Measurements from ENCODE around the gene SMU1.
"Not testable (repeated sequence)": the region's sequence is repeated elsewhere in the genome, so short reads cannot be mapped to it uniquely, and the experiment has no call there.

Gene SMU1

DNA sequence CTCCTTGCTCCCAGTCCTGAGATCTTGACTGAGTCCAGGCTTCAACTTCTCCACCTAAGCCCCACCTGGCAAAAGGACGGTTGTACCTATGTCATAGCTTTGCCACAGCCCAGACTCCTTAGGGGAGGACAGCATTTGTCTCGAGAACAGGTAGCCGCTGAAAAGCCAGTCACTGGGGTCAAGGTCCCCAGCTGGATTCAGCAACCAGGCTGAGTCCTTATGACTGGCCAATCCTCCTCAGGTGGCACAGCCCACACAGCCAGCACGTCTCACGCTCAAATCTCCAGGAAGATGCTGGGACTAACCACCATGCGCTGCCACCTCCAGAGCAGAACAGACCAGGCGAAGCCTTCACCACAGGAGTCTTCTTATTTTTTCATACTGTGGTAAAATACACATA is 27.9 kb upstream of the SMU1 start:
- no peak for DNase-seq

DNA sequence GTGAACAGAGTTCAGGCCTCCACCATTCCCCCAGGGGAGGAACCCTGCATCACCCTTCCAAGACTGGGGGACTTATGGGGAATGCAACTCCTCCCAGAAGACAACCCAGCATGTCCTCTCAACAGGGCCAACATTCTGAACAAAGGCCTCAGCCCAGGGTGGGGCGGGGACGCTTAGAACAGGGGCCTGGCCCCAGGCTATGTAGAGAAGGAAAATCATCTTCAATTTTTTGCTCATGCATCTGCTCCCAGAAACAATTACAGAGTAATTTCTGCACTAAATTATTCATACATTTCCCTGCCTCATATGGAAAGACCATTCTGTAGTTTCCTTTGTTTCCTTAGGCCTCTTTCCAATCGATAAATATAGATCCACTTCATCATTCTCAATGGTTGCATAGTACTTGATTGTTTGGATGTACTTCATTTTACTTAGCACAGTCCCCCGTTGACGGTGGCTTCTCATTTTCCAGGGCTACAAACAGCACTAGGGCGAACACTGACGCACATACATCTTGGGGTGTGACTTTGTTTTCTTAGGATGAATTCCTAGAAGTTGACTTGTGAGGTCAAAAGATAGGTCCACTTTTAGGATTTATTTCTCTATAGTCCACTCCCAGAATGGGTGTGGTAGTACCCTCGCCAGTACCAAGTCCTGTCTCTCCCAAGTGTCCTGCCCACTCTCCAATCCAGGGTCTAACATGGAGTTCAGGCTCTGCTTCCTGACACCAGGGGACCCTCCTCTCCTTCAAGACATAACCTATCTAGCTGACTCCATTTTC is 27.2 kb upstream of the SMU1 start:
- DNase-seq = no peak

DNA sequence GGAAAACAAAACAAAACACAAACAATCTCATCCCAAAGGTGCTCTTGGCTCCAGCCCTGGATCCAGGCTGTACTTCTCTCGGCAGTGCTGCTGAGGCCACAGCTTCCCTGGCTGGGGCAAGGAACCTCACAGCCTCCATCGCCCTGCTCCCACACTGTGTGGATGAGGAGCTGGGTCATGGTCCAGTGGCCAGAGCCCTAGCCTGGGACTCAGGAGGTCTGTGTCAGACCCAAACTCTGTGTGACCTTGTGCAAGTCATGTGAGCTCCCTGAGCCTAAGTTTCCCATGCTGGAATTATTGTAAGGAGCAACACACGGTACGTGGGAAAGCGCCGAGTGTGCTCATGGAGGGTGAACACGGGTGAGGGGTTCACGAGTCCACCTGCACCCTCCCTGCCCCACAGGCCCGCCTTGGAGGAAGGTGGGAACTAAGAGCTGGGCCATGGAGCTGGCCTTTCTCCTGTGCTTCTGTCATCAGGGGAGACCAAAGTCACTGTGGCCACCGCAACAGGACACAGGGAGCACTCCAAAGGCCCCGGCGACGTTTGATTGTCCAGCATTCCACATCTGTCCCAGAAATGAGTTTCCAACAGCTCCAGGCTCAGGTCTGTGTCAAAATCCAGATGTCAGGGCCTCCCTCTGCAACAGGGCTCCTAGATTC is 26.2 kb upstream of the SMU1 start:
- no peak for DNase-seq

DNA sequence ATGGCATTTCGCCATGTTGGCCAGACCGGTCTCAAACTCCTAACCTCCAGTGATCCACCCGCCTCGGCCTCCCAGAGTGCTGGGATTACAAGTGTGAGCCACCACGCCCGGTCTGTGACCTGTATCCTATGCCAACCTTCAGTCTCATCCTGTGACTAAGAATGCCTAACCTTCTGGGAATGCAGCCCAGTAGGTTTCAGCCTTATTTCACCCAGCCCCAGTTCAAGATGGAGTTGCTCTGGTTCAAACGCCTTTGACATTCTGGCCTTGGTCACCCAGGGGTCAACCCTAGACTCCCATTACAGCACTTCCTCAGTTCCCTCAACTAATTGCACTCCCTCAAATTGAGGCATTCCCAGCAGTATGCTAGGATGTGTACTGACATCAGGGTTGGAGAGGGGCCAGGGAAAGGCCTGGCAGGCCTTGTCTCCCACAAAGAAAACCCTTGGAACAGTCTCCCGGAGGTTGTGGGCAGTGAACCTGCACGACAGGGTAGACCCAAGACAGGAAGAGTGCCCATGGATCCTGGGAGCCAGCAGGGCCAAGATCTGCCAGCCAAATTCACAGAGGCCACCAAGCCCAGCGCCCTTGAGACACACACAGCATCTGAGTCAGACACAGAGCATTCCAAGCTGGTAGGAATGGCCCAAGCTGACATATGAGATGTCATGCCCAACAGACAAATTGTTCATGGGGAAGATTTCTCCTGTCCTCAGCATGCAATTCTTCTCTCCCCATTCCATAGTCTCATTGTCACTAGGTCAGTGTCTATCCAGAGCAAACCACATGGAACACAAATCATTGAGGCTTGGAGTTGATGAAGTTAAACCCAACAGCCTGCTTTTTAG is 24.9 kb upstream of the SMU1 start:
- no peak for DNase-seq

DNA sequence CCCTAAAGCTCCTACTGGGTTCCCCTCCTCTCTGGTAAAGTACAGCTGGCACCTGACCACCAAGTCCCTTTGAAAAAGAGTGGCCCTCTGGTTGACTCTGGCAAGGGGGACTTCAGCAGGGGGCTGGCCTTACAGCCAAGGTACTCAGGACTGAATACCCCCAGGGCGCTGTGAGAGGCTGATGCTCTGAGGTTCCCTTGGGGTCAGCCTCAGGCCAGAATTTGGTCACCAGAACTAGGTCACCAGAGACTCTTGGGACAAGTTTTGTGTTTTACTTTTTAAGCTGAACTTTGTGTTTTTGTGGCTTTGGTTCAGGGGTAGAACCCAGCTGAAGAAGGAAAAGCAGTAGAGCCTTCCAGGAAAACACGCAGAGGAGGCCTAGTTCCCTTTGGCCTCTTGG is 23.3 kb upstream of the SMU1 start:
- DNase-seq = no peak

DNA sequence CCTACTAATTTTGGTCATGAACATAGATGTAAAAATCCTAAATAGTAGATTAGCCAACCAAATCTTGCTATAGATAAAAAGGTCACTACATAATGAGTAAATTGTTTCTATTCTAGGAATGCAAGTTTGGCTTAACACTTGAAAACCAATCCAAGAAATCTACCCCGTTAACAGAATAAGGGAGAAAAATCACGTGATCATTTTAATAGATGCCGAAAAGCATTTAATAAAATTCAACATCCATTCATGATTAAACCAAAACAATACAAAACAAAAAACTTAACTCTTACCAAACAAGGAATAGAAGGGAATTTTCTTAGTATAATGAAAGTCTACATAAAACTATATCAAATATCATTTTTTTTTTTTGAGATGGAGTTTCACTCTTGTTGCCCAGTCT is 20.7 kb upstream of the SMU1 start:
- no peak for DNase-seq

DNA sequence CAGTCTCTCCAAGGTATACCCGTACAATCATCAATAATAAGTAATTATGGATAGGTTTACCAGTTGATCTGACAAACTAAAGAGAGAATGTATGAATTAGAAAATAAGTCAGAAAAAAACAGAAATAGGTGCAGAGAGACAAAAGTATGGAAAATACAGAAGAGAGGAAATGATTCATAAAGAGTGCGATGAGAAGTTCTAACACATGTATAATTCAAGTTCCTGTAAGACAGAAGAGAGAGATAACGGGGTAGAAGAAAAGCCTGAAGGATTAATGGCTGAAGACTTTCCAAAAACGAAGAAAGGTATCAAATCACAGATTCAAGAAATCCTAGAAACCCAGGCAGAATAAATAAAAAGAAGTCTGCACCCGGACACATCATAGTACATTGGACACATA is 16.2 kb upstream of the SMU1 start:
- DNase-seq = no peak

DNA sequence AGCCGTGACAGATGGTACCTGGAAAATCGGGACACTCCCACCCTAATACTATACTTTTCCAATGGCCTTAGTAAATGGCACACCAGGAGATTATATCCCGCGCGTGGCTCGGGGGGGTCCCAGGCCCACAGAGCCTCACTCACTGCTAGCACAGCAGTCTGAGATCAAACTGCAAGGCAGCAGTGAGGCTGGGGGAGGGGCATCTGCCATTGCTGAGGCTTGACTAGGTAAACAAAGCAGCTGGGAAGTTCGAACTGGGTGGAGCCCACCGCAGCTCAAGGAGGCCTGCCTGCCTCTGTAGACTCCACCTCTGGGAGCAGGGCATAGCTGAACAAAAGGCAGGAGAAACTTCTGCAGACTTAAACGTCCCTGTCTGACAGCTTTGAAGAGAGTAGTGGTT is 9.2 kb upstream of the SMU1 start:
- not testable (repeated sequence) for DNase-seq

DNA sequence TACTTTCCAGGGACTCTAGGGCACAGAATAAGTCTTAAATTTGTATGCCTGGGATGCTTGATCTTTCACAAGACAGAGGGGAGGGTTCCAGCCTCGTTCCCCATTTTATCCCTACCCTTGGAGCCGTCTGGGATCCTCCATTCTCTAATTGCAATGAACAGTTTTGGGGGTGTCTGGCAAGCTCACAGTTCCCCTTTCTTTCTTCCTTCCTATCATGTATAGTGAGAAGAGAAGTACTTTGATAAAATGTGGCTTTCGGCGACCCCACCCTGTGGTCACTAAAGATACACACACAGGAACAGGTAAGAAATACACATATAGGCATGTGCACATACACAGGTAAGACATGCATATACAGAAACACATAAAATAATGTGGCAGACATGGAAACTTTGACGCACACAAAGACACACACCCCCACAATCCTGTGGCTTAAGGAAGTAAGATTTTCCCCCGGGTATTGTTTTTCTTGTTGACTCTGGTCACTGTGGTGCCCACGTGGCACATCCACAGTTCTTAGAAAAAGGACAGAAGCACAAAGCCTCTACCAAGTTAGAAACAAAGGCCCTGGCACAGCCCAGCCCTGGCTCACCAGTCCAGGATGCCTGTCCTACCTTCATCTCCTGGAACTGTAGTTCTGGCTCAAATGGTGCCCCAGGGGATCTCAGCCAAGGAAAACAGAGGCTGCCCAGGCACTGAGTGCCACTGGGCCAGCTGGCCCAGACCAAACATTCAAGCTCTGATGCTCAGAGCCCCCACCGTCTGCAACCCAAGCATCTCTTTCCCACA is 6.3 kb upstream of the SMU1 start:
- no peak for DNase-seq

DNA sequence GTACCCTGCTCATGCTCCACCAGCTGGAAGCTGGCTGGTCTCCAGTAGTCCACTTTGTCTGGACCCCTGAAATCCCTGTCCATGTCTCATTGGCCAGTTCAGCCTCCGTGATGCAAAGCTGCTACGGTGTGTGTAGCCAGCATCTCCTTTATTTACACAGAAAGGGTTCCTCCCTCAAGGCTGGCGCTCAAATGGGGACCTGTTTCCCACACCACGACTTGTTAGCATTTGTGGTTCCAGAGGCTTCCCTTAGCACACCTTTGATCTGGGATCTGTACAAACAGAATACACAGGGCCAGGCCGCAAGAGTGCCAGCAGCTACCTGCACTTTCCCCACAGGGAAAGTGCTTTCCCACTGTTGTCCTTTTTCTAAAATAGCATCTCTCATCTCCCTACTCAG is 5.7 kb upstream of the SMU1 start:
- DNase-seq = peak; percentile 28

DNA sequence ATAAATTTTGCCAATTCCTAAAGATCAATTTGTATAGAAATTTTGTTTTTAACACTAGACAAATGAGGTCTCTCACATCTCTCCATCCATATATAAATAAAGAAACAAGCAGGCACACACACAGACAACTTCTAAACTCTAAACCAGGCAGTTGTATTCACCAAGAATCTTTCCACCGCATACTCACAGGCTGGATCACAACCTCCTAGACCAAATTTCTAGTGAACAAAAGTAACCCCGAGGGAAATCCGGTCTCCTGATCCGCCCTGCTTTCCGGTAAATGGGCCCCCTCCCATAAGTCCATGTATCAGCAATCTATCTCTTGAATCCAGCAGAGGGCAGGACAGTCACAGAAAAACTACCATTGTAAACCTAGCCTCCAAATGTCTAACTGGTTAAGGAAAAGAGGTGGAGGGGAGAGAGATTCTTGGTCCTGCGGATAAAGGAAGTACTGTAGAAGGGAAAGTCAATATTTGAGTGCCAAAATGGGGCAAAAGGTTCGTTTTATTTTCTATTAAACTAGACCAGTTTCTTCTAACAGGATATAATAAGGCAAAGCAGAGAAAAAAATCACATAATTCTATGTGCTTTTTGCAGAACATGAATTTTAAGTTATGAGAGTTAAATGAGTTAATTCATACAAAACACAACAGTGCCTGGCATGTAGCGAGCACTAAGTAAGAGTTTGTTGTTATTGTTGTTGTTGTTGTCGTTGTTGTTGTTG is 4.8 kb upstream of the SMU1 start:
- peak; percentile 87 for DNase-seq

DNA sequence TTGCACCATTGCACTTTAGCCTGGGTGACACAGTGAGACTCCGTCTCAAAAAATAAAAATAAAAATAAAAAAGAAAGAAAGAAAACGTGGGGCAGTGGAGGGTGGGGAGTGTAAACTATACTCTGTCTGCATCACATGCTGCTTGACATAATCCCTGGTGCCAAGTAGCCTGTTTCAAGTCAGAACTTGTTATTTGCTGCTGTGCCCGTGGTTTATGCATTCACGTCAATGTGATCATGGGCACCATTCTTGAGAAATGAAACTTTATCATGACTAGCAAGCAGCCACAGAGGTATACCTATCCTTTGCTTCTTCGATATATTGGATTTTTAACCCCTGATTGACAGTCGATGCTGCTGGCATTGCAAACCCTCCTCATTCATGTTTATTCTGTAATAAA is 4.1 kb upstream of the SMU1 start:
- no peak for DNase-seq

DNA sequence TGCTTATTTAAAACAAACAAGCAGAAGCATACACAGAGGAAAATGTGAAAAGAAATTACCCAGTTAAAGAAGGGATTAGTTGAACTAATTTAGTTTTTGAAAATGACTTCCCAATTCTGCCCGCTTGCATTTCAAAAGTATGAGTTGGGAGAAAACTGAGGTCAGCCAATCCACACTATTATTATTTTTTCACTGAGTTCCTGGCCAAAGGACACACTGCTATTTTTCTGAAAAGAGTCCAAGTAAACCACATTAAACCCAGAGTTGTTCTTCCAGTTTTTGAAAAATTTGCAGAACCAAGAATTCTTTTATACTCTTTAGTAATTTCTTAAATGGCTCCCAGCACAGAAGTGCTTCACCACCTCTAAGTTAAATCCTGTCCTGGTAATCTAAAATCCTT is 7.5 kb downstream of the SMU1 start:
- no peak for DNase-seq

DNA sequence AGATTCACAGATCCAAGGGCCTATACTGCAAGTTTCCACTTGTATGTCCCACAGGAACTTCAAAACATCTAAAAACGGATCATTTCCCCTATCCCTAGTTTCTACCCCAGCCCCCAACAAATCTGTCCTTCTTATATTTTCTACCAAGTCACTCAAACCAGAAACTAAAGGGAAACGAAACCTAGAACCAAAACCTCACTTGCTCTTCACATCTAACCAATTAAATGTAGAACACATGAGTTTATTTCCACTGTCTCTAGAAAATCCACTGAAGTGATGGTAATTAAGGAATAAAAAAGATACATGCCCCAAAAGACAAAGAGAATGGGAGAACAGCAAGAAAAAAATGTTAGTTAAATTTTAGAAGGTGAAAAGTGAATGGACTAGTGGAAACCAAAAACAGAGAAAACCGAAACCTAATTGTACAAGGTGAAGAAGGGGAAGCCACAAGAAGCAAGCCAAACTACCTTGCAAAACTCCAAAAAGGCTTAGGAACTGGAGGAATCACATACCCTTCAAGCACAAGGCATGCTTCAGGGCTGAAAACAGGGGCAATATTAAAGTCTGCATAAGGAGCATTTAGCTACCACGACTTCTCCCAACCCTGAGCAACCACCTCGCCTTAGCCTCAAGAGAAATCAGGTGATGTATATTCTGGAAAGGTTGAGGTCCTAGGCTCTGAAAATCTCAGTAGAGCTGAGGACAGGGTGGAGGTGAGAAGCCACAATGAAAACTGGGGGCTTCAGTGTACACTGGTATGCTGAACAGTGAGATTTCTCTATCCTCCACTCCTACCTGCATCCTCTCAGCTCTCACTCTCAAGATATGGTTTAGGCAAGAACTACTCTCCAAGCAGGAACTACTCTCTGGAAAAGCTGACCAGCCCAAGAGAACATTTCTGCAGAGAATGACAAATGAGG is 11.1 kb downstream of the SMU1 start:
- DNase-seq = no peak

DNA sequence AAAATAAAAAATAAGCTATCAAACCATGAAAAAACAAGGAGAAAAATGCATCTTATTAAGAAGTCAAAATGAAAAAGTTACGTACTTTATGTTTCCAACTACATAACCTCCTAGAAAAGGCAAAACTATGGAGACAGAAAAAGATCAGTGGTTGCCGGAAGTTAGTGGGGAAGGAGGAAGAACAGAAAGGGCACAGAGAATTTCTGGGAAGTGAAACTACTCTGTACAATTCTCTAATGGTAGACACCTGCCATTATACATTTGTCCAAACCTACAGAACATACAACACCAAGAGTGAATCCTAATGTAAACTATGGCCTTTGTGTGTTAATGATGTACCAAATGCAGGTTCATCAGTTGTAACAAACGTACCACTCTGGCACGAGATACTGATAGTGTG is 25.3 kb downstream of the SMU1 start:
- no peak for DNase-seq

DNA sequence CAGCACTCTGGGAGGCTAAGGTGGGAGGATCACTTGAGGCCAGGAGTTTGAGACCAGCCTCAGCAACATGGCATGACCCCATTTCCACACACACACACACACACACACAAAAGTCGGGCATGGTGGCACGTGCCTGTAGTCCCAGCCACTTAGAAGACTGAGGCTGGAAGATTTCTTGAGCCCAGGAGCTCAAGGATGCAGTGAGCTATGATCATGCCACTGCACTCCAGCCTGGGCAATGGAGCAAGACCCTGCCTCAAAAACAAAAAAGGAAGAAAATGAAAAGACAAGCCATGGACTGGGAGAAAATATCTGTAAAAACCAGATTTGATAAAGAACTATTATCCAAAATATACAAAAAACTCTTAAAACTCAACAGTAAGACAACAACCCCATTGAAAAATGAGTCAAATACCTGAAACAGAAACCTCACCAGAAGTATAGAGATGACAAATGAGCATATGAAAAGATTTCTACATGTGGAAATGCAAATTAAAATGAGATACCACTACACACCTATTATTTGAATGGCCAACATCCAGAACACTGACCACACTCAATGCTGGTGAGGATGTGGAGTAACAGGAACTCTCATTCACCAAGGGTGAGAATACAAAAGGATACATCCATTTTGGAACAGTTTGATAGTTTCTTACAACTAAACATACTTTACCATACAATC is 26.7 kb downstream of the SMU1 start:
- DNase-seq = no peak

DNA sequence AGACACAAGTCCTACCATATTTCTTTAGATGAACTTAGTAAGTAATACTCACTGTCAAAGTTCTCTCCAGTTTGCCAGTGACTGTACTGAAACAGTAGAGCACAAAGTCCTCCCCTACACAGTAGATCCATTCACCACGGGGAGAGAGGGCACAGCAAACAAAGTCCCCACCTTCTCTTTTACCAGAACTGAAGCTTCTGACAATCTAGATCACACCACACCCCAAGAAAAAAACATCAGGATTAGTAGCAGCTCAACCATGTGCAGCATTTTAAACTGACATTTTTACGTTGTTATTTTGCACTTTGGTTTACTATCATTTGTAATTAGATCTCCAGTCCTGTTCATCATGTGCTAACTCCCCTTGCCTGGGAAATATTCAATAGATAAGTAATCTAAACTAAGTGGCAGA is 28.4 kb downstream of the SMU1 start:
- DNase-seq = no peak

DNA sequence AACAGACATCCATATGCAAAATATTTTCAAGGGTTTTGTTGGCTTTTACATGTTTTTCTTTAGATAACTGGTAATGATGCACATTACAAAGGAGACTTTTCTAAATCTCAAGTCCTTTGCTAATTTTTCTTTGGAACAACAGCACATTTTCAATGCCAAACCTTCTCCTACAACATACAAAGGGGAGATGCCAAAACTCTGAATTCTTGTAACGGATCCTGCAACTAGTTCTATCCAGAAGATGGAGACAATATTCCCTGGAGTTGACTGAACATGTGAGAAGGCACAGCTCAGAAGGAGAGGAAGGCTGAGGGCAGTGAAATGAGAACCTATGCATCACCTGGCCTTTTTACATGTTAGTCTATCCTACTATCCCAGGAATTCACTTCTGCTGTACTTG is 30.4 kb downstream of the SMU1 start:
- DNase-seq = no peak

DNA sequence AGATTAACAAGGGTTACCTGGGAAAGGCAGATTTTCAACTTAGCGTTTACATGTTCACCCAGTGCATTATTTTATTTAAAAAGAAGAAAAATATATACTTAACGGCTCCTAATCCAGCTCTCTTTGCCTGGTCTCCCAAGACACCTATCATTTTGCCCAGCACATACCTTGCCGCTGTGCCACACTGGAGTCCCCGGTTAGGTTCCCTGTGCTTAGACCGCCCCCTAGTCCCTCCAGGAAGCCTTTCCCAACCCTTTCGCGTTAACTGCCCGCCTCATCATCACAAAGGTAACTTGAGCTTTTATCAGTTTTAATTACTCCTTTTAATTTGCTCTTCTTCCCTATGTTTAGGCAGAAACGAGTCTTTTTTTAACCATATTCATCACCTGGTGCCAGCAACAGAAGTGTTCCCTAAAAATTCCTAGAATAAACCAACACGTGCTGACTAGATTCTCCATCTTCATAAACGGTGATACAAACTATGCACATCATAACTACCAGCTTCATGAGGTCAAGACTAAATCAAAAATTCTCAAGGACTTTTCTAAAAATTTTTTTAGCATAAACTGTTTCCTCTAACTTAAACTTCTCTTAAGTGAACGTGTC is 31.7 kb downstream of the SMU1 start:
- DNase-seq = no peak

DNA sequence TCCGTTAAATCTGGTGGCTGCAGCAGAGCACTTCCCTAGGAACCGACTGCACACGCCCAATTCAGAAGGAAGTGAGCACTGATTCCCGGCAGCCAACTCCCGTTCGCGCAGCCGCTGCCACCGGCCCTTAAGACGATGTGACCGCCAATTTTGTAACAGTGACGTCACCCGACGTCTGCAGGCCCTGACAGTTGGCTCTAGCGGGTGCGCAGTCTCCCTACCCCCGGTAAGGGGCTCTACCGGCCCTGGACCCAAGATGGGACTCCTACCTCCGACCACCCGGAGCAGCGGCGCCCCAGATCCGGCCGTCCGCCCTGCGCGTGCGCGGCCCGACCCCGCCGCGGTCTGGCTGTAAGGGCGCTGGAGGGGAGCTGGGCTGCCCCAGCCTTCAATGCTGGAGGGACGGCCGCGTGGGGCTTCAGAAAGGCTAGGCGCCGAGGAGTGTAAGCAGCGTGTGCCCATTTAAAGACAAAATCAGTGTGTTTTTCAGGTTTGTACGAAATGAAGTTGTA is 32.3 kb downstream of the SMU1 start:
- peak; percentile 75 for DNase-seq
